8988T (cell line): Measurements from ENCODE around the gene HYAL4.

ENCODE experiments used
- DNase-seq: peaks from one replicate; pipeline ENCODE4 v3.0.0; 2011

The HYAL4 gene

GRCh38 chr7:123917878-123918277 lies 72.9 kb downstream of the HYAL4 start:
- DNase-seq, result no peak

DNA sequence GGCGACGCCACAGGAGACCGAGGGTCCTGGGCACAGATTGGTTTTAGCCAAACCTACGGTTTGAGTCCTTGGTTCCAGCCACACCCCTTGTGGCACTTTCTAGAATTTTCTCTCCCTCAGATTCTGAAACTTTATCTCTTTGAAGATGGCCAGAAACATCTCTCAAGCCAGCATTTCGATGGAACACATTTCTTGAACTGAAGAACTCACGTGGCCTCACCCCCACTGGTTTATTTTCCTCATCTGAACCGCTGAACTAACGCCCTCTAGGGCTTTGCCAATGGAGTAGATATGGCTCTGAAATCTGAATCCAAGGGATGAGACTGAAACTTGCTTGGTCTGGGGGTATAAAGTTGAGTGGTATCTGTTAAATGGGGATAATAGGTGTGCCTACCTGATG lies 73.3 kb downstream of the HYAL4 start:
- no peak for DNase-seq

DNA sequence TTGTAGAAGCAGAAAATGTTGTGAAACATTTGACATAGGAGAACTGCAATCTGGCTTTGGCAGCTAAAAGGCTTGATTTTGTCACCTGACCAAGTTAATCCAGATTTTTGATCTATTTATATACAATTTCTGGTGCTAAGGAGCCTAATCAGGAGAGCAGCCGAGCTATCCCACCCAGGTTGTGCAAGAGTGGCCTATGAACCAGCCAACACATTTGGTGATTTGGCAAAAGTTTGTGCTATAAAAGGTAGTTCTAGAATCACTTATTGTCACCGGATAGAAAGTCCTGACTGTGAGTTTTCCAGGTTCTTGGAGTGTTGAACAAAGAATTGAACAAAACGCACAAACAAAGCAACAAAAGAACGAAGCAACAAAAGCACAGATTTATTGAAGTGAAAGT lies 78.6 kb downstream of the HYAL4 start:
- no peak for DNase-seq

- no peak for DNase-seq
Observed at GRCh38 chr7:123924941-123925340, 80.0 kb downstream of the HYAL4 start, which contains the start of gene SPAM1. SPAM1 (plus strand) TSS chr7:123925241; CDS start chr7:123953571, 28,330 bp downstream.
